Activated gamma-delta T cell treated with Interleukin-2 at 50 U/mL for 16 hours (primary cell): ENCODE results near the gene TSPAN15.
A peak's percentile ranks its signal among the peaks of the same experiment; 100 is the strongest.

ENCODE experiments used
- DNase-seq: peaks from one replicate; pipeline ENCODE4 v3.0.0-alpha.2; 2020

TSPAN15 gene

DNA sequence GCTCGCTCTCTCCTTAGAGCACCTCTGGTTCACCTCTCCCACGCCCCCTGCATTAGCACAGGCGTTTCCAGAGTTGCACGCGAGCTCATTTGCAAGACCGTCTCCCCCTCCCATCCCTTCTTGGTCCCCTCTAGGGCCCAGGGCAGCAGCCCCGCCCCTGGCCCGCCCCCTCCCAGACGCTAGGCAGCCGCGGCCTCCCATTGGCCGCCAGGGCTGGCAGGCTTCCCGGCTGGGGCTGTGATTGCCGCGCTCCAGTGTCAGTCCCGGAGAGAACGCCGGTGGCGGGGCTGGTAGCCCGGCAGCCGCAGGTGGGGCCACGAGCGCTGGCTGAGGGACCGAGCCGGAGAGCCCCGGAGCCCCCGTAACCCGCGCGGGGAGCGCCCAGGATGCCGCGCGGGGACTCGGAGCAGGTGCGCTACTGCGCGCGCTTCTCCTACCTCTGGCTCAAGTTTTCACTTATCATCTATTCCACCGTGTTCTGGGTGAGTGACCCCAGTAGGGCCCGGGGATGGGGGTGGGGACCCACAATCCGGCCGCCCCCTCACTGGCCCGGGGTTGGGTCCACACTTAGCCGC is at the start of gene TSPAN15:
TSPAN15 (plus strand) TSS at position 257 of the 575 bp plus-strand sequence; CDS start at position 387, 130 bp downstream.
- DNase-seq, result peak; percentile 70

DNA sequence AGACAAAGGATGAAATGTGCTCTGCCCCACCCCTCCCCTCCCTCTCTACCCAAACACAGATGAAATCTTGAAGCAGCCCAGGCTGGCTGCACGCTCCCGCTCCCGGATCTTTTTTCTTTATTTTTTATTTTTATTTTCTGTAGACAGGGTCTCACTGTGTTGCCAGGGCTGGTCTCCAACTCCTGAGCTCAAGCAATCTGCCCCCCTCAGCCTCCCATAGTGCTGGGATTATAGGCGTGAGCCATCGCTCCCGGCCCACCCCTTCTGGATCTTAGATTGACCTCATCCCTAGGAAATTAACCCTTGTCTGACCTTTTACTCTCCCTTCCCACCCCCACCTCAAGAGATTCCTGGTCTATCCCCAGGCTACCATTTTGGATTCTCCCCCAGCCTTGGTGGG is 48.9 kb upstream of the TSPAN15 start:
- DNase-seq, result no peak

DNA sequence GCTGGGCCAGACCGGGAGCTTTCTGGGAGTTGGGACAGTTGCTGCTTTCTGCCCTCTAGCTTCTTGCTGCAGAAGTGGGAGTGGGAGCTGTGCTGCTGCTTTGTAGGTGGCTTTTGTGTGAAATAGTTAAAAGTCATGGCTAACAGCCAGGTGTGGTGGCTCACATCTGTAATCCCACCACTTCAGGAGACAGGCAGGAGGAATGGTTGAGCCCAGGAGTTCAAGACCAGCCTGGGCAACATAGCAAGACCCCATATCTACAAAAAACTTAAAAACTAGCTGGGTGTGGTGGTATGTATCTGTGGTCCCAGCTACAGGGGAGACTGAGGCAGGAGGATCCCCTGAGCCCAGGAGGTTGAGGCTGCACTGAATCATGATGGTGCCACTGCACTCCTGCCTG is 48.2 kb upstream of the TSPAN15 start:
- DNase-seq, result no peak

DNA sequence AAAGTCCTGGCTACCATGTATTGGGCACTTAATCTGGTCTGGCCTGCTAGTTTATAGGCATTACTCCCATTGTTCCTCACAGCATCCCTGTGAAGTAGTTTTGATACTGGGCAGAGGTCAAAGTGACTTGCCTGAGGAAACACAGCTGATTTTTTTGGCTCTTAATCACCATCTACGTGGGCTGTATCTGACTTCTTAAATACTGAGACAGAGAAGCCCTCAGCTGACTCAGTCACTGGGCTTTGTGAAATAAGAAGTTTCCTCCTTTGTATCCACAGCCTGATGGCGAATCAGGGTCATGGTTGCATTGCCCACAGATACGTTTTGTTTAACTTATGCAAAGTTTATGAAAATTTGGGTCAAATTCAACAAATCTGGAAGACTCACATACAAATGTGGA is 47.7 kb upstream of the TSPAN15 start:
- no peak for DNase-seq

DNA sequence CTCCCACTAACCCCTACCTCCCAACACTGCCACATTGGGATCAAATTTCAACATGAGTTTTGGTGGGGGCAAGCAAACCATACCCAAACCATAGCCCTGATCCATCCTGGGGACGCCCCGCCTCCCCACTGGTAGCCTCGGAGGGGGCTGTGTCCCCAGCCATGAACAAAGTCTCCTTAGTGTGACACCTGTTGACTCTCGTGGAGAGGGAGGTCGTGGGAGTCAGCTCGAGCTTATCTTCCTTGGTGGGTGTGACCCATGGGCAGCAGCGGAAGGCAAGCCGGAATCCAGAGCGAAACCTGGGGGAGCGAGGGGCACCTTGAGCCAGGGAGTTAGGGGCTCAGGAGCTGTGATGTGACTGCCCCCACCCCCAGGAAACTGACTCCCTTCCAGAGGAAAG is 46.5 kb upstream of the TSPAN15 start:
- DNase-seq, result no peak

DNA sequence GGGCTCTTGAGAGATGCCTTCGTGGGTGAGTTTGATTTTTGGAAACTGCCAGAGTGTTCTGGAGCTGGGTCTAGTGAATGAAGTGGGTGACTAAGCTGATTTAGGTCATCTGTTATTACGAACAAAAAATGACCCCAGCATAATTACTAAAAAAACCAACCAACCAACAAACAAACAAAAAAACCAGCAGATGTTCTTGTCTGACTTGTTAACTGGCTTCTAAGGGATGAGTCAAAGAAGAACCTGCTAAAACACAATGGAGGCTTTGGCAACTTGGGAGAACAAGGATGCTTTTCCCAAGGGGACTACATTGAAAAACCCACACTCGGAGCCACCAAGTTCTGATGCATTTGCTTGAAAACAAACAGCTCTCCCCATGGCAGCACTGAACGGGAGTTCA is 46.0 kb upstream of the TSPAN15 start:
- DNase-seq, result no peak

DNA sequence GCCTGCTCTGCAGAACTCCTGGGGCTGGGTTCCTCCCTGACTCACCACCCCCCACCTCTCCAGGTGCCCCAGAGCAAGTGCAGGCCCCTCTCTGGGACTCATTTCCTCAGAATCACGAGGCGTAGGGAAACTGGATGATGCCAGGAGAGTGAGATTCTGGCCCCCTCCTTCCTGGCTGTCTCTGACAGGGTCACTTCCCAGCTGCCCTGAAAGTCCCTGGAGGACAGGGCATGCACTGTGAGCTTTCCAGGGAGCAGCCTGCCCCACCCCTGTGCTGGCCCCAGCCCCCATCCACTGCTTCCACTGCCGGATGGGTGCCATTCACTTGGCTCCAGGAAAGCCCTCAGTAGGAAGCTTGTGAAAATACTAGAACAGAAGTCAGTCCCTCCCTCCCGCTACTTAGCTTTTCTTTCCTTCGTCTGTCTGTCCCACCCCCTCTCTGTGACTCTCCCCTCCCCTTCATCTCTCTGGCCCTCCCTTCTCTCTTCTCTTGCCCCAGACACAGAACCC is 44.9 kb upstream of the TSPAN15 start:
- DNase-seq, result no peak

DNA sequence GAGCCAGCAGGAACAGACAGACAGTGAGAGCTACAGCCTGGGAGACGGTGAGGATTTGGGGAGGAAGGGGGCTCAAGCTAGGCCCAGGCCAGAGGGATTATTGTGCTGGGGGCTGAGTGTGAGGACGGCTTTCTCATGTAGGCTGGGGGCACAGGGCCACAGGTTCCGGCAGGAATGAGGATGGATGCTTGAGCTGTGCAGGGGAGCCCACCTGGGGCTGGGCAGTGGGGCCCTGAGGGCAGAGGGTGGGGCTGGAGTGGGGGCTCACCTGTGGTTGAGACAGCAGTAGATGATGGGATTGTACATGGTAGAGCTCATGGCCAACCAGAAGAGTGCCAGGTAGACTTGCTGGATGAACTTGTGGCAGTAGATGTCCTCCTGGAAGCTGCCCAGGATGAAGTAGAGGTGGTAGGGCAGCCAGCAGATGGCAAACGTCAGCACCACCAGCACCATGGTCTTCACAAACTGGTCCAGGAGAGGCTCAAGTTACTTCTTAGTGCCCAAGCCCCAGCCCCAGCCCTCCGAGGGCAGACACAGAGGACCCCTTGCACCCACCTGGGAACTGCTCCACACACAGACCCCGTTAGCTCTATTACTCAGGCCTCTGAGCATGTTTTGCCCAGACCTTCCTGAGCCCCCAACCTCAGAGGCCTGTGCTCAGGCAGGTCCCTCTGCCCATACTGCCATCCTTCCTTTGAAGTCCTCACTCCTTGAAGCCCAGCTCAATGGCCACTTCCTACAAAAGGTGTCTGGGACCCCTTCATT is 44.3 kb upstream of the TSPAN15 start:
- DNase-seq, result no peak

DNA sequence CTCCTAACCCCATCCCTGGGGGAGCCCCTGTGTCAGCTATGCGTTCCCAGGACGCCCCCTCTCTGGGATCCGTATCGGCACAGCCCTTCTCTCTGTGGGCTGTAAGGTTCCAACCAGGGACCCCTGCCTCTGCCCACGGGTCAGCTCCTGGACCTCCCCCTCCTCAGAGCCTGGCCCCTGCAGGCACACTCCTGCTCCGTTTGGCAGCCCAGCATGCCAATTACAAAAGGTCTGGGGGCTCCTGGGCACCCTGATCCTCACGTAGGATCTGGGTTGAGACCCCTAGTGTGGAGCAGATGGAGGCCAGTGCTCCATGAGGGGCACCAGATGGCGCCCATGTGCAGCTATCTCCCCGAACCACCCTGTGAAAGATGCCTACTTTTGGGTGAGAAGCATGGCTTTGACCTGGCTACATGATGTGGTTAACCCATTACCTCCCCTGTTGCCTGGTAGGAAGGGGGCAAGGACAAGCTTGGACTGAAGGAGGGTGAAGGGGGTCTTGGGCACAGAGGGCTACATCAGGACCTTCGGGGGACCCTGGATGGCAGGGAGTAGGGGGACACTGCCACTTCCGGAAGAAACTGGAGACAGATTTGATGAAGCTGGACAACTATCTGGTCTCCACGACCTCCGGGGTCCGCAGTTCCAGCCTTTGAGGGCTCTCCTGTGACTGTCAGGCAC is 43.5 kb upstream of the TSPAN15 start:
- DNase-seq, result no peak

DNA sequence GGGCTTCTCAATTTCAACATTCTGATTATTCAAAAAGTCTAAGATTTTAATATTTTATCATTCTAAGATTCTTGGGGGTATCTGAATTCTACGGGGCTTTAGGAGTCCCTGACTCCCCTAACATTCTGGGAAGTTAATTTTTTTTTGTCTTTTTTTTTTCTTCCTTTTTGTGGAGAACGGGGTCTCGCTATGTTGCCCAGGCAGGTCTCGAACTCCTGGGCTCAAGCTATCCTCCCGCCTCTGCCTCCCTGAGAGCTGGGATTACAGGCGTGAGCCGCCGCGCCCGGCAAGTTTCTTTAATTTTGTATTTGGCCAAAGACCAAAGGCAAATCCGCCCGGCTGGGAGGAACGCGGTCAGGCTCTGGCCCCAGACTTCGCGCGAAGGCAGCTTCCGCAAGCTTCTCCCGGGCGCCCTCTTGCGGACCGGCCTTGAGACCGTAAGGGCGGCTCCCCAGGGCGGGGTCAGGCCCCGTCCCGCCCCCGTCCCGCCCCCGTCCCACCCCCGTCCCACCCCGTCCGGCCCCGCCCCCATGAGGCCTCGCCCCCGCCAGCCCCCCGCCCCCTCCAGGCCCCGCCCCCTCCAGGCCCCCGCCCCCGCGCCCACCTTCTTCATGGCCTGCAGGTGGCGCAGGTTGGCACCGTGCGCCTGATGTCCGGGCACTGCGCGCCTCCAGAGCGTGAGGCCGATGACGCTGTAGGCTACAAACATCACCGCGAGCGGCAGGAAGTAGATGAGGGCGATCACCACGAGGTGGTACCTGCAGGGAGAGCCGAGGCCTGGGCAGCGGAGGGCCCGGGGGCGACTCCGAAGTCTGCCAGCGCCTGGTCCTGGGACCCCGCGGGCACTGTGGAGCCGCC is 42.7 kb upstream of the TSPAN15 start:
- DNase-seq, result peak; percentile 89

DNA sequence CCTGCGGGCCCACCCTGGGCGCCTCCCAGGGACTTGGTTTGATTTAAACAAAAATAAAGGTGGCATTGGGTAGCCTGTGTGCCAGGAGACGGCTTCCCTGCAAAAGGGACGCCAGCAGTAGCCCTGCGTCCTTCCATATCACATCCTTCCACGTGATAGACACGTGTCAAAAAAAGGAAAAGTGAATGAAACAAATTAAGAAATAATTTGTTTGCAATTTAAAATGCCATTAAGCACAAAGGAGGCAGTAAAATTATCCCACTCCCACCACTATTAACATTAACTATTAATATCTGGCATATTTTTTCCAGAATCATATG is 42.1 kb upstream of the TSPAN15 start:
- no peak for DNase-seq

DNA sequence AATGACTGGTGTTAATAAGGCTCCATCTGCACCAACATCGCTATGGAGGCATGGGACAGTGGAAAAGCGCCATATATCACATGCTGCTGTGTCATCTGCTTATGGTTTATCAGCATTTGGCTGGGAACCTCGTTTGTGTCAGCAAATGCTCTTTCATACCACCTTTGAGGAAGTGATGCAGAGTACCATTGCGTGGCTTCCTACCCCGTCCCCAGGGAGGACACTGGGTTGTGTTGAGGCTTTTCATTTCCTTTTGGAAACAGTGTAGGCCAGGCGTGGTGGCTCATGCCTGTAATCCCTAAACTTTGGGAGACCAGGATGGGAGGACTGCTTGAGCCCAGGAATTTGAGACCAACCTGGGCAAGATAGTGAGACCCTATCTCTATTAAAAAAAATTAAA is 41.3 kb upstream of the TSPAN15 start:
- no peak for DNase-seq

DNA sequence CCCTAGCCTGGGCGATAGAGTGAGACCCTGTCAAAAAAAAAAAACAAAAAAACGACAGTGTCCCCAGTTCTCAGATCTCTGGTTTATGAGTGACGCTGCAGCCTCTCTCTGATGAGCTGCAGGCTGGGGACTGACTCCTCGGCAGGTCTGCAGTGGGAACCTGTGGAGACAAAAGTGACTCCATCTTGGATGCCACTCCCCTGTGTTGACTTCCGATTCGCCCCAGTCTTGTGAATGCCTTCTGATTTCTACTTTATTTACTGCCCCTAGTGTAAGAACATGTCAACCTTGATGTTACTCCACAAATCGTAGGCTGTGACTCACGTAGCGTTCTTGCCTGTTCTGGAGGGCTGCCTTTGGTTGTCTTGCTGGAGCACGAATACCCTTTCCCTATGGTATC is 40.8 kb upstream of the TSPAN15 start:
- DNase-seq, result no peak

DNA sequence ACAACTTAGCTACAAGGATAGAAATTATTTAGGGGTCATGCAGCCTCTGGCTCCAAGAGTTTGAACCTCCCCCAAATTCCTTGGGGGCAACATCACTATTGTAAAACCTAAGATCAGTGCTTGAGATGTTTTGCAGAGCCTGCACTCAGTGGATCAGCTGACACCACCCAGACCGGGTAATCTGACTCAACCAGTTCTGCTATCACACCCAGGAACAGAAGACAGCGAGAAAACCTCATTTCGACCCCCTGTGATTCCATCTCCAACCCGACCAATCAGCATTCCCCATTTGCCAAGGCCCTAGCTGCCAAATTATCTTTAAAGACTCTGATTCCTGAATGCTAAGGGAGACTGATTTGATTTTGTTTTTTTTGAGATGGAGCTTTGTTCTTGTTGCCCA is 39.8 kb upstream of the TSPAN15 start:
- no peak for DNase-seq

DNA sequence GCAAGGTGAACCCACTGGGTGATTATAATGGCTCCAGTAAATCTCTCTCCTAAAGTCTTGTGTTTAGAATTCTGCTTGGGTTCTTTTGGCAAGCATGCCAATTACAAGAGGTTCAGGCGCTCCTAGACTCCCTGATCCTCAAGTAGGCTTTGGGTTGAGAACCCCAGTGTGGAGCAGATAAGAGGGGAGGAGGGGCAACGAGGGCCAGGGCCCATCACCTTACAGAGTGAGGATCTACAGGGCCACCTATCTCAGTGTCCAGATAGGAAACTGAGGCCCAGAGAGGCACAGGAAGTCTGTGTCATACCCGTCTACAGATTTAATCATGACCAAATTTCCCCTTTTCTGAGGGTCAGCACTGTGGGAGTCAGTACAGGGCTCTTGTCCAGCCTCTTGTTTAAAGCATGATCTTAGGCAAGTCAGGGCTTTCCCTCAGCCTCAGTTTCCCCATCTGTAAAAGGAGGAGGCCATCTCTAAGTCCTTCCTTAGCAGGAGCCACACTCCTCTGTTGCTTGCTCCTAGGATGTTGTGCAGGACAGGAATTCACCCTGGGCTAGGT is 39.0 kb upstream of the TSPAN15 start:
- DNase-seq, result no peak

DNA sequence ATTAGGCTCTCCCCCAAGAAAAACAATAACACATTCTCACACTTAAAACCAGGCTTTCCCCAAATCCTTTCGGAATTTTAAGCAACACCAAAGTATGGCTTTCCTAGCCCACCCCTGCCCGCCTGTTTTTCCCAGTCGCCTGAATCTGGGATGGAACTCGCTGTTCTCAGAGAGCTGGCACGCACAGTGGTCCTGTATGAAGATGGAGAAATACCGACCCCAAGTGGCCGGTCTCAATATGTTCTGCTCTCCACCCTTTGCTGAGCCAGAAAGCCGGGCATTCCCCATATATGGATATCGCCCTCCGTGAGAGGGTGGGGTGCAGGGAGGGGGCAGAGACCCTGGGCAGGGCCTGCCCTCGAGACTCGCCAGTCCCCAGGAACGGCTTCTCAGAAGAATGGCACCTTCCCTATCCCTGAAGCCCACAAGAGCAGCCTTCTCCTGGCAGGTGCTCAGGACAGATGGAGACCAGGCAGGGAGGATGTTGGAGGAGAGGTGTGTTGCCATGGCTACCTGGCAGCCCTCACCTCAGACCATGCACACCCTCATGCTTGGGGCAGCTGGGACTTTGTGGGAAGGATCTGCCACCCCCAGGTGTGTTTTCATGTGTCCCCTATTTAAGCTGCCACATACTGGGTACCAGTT is 37.9 kb upstream of the TSPAN15 start:
- peak; percentile 30 for DNase-seq

DNA sequence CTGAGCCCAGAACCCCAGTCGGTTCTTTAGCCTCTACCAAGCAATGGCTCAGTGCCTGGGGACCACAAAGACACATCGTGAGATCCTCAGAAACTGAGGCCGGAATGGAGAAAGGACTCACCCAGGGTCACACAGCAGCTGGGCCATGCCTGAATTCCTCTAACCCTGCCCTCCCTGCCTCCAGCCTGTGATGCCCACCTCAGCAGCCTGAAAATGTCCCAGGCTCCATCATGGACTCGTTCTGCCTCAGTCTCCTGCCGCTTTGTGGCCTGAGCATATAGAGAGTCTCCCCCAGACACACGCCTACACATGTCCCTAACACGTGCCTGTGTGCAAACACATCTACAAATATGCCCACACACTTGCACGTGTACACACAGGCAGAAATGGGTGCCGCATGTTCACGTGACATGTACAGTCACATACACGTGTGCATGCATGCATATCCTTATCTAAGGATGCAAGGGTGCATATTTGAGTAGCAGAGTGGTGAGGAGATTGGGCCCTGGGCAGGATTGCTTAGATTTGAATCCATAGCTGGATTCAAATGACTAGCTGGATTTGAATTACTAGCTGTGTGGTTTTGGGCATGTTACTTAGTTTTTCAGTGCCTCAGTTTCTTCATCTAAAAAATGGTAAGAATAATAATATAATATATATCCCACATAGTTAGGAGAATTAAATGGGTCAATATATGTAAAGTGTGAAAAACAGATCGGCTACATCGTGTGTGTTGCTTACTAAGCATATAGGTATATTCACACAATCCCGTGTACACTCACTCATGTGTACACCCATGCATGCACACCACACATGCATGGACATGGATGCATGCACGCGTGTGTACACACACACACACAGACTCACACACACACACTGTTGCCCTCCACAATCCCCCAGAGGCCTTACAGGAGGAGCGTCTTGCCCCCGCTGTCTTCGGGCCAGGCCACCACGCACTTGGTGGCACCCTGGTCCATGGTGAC is 36.9 kb upstream of the TSPAN15 start:
- DNase-seq, result no peak

DNA sequence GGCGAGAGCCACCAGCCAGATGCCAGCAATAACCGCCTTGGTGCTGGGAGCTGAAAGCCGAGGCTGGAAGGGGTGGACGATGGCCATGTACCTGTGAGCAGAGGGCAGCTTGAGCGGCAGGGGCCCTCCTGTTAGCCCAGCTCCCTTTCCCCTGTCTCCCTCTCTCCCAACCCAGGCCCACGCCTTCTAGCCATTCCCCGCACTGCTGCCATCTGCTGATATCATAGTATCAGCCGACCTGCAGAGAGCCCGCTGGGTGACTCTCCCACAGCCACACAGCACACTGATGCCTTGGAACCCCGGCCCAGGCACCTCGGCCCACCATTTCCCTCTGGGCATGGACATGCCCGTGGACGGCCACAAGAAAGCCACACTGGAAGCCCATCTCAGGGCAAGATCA is 36.2 kb upstream of the TSPAN15 start:
- DNase-seq, result no peak

DNA sequence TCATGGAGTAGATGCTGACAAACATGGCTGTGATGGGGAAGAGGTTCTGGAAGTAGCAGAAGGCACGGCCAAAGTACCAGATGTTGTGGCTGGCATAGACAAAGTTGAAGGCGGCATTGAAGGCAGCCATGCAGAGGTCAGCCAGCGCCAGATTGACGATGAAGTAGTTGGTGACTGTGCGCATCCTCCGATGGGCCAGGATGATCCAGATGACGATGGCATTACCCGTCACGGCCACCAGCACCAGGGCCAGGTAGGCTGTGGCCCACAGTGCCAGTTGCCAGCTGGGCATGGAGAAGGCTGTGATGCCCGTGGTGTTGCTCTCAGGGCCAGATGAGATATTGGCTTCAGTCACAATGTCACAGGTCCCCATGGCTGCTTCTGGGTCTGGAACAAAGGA is 35.3 kb upstream of the TSPAN15 start:
- DNase-seq, result no peak

DNA sequence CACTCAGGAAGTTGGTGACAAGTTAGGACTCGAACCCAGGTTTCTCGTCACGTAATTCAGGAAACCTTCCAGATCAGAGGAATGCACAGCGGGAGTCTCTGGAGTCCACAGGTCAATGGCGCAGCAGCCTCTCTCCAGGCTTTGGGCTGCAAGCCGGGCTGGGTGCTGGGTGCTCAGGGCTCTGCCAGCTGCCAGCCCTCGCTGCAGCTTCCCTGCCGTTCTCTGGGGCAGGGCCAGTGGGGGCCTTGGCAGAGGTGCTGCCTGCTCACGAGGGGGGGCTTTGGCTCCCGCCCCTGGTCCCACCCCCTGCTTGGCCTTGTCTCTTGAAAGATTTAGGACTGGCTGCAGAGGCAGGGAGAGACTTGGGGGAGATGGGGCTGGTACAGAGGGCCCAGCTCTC is 34.6 kb upstream of the TSPAN15 start, which contains the start of gene TACR2:
TACR2 (minus strand) TSS at position 224 of the 400 bp plus-strand sequence. CDS start 595 bp downstream, outside the sequence.
- no peak for DNase-seq

DNA sequence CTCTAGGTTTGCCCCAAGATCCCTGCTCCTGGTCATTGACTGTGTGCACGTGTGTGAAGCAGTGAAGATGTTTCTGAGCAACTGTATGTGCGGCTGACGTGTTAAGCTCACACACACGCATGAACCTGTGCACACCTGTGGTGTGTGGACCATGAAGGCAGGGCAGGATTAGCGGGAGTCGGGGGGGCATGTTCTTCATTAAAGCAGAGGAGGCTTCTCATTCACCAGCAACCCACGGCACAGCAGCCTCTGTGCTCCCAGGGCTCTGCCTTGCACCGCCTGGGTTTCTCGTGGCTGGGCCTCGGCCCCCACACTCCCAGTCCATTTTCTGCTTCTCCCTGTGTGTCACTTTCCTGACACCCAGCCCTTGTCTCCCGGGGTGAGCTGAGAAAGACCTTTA is 33.7 kb upstream of the TSPAN15 start:
- no peak for DNase-seq
